GM18502 (cell line): ENCODE measurements around the gene IL17RC.
A peak's percentile ranks its signal among the peaks of the same experiment; 100 is the strongest.
"Not testable (repeated sequence)": the region's sequence is repeated elsewhere in the genome, so short reads cannot be mapped to it uniquely, and the experiment has no call there.

ENCODE experiments used
- ATAC-seq: cut with Tn5 transposase; IDR thresholded peaks from one replicate; pipeline ENCODE4 v1.9.1; 2021; ENCODE audit warnings: mild to moderate bottlenecking; ENCODE audit not compliant: unreplicated experiment, poor library complexity

The IL17RC gene

GRCh38 chr3:9916734-9917680 lies at the start of gene IL17RC:
Gene IL17RC (plus strand): TSS chr3:9917098. CDS start chr3:9917316, 218 bp downstream.
- no peak for ATAC-seq

DNA sequence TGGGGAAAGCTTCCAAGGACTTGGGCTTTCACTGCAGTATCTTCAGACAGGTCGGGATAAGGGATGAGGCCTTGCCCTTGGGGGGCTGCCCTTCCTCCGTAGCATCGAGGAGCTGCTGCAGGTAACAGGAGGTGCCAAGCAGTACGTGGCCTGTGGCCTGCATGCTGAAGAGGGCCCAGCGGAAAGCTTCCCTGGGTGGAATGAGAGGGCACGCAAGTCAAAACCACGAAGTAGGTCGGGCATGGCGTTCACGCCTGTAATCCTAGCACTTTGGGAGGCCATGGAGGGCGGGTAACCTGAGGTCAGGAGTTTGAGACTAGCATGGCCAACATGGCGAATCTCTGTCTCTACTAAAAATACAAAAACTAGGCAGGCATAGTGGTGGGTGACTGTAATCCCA lies 49.8 kb upstream of the IL17RC start:
- ATAC-seq = no peak

- no peak for ATAC-seq
These were observed 46.9 kb upstream of the IL17RC start for GRCh38 chr3:9869955-9870354.

DNA sequence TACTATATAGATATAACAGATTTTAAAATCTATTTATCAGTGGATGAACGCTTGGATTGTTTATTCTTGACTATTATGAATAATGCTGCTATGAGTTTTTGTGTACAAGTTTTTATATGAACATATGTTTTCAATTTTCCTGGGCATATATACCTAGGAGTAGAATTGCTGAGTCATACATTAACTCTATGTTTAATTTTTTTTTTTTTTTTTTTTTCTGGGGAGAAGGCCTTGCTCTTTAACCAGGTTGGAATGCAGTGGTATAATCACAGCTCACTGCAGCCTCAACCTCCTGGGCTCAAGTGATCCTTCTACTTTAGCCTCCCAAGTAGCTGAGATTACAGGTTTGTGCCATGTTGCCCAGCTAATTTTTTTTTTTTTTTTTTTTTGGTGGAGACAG lies 45.9 kb upstream of the IL17RC start:
- no peak for ATAC-seq

DNA sequence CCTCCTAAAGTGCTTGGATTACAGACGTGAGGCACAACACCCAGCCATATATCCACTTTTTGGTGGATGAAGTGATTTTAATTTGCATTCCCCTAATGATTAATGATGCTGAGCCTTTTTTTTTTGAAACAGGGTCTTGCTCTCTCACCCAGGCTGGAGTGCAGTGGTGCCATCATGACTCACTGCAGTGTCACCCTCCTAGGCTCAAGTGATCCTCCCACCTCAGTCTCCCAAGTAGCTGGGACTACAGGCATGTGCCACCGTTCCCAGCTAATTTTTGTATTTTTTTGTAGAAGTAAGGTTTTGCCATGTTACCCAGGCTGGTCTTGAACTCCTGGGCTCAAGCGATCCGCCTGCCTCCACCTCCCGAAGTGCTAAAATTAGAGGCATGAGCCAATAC lies 44.8 kb upstream of the IL17RC start:
- ATAC-seq = not testable (repeated sequence)

- ATAC-seq = no peak
These were observed 41.5 kb upstream of the IL17RC start for GRCh38 chr3:9875448-9875847.

DNA sequence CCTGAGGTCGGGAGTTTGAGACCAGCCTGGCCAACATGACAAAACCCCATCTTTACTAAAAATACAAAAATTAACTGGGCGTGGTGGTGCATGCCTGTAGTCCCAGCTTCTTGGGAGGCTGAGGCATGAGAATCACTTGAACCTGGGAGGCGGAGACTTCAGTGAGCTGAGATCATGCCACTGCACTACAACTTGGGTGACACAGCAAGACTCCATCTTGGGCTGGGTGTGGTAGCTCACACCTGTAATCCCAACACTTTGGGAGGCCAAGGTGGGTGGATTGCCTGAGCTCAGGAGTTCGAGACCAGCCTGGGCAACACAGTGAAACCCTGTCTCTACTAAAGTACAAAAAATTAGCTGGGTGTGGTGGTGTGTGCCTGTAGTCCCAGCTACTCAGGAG lies 40.6 kb upstream of the IL17RC start:
- not testable (repeated sequence) for ATAC-seq

GRCh38 chr3:9876991-9877390 lies 39.9 kb upstream of the IL17RC start:
- no peak for ATAC-seq

GRCh38 chr3:9878700-9879099 lies 38.2 kb upstream of the IL17RC start:
- no peak for ATAC-seq

- no peak for ATAC-seq
These were observed 36.9 kb upstream of the IL17RC start, which contains the start of gene CIDEC for GRCh38 chr3:9879830-9880549. Gene CIDEC (minus strand): TSS chr3:9880253. CDS start chr3:9878486, 1,767 bp downstream.

DNA sequence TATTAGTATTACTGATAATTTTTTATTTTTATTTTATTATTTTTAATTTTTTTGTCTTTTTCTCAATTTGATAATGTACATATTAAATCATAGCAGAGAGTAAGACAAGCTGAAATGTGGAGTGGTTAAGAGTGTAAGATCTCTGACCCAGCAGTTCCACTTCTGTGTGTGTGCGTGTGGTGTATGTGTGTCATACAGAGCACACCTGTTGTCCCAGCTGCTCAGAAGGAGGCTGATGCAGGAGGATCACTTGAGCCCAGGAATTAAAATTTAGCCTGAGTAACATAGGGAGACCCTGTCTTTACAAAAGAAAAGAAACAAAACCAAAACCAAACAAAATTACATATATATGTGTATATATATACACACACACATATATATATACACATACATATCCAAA lies 35.5 kb upstream of the IL17RC start:
- ATAC-seq = no peak

DNA sequence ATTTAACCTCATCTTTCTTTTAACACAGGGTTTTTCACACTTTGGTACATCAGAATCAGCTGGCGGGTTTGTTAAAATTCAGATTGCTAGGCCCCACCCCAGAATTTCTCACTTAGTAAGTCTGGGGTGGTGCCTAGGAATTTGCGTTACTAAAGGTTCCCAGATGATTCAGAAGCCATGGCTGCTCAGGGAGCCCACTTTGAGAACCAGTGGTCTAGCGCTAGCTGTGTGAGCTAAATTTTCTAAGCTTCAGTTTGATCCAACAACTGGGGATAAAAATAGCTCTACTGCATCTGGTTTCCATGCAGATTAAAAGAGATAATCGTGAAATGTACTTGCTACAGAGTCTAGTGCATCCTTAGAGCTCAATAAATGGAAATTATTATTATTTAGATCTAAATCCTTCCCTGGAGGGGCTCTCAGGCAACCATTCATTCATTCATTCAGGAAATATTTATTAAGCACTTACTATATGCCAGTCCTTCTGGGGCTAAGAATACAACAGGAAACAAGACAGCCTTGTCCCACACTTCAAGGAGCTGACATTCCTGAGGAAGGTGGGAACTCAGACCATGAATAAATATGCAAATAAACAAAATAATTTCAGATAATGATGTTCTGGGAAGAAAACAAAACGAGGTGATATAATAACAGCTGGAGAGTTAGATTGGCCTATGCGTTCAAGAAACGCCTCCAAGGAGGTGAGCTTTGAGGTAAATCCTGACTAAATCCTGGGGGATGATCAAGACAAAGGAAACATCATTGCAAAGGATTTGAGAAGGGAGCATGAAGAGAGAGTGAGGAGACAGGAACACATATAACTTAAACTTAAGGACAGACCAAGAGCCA lies 33.0 kb upstream of the IL17RC start:
- ATAC-seq = no peak

- ATAC-seq = no peak
These were observed 32.2 kb upstream of the IL17RC start for GRCh38 chr3:9884555-9885165.

DNA sequence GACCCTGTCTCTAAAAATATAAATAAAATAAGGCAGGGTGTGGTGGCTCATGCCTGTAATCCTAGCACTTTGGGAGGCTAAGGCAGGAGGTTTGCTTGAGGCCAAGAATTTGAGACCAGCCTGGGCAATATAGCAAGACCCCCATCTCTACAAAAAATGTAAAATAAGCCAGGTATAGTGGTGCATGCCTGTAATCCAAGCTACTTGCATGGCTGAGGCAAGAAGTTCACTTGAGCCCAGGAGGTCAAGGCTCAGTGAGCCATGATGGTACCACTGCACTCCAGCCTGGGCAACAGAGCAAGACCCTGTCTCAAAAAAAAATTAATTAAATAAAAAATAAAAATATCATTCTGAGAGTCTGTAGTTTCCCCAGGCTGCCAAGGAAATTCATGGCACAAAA lies 30.6 kb upstream of the IL17RC start:
- no peak for ATAC-seq

GRCh38 chr3:9887480-9887879 lies 29.4 kb upstream of the IL17RC start:
- no peak for ATAC-seq

DNA sequence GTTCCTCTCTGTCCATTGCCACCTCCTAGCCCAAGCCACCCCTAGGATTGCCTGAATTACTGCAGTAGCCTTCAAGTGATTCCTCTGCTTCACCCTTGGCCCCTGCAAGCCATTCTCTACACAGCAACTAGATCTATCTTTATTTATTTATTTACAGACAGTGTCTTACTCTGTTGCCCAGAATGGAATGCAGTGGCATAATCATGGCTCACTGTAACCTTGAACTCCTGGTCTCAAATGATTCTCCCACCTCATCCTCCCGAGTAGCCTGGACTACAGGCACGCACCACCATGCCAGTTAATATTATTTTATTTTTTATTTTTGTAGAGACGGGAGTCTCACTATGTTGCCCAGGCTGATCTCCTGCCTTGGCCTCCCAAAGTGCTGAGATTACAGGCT lies 28.4 kb upstream of the IL17RC start:
- ATAC-seq = no peak

DNA sequence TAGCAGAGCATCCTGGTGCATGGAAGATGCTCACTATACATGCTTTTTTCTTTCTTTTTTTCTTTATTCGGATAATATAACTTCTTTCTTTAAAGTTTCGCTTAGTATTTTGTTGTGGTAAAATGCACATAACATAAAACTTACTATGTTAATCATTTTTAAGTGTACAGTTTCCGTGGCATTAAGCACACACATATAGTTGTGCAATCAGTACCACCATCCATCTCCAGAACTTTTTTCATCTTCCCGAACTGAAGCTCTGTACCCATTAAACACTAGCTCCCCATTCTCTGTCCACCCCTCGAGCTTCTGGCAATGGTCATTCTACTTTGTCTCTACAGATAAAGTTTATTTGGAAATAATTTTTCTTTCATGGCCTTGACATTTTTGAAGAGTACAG lies 27.5 kb upstream of the IL17RC start:
- no peak for ATAC-seq

- peak; percentile 88 for ATAC-seq
These were observed 26.4 kb upstream of the IL17RC start, which contains the start of gene JAGN1 for GRCh38 chr3:9890249-9891071. Gene JAGN1 (plus strand): TSS chr3:9890610. CDS start chr3:9890723, 113 bp downstream.

GRCh38 chr3:9891072-9891622 lies 25.8 kb upstream of the IL17RC start:
- ATAC-seq = no peak
